NCI-H187 (cell line): ENCODE measurements around the gene FGF11.
"Not testable (repeated sequence)": the region's sequence is repeated elsewhere in the genome, so short reads cannot be mapped to it uniquely, and the experiment has no call there.

ENCODE experiments used
- DNase-seq, 2 experiments: peaks; one replicate each; lab custom pipeline; 2025; lab: John Stamatoyannopoulos, UW

The FGF11 gene

GRCh38 chr17:7480089-7480384 lies 40.7 kb downstream of the FGF11 start:
- no peak for DNase-seq

GRCh38 chr17:7481275-7481674 lies 42.0 kb downstream of the FGF11 start, which contains the start of gene SLC35G6:
Gene SLC35G6, plus strand, starts transcription at chr17:7481446. Its CDS starts 71 bp downstream, at chr17:7481517.
- not testable (repeated sequence) for DNase-seq

GRCh38 chr17:7481842-7482741 lies 42.8 kb downstream of the FGF11 start:
- not testable (repeated sequence) for DNase-seq

GRCh38 chr17:7482742-7483088 lies 43.4 kb downstream of the FGF11 start:
- DNase-seq = not testable (repeated sequence)

GRCh38 chr17:7483255-7484066 lies 44.1 kb downstream of the FGF11 start:
- DNase-seq = peak; percentile 67 to 90

GRCh38 chr17:7484067-7484918 lies 45.0 kb downstream of the FGF11 start, which contains the start of gene POLR2A:
Gene POLR2A, plus strand, starts transcription at chr17:7484366.
- peak; percentile 76 to 91 for DNase-seq

GRCh38 chr17:7484919-7485377 lies 45.6 kb downstream of the FGF11 start:
- DNase-seq = no peak

- no peak for DNase-seq
Observed at GRCh38 chr17:7486181-7486580, 46.9 kb downstream of the FGF11 start.

- DNase-seq = no peak
Observed at GRCh38 chr17:7490144-7490543, 50.8 kb downstream of the FGF11 start.

GRCh38 chr17:7491583-7491982 lies 52.3 kb downstream of the FGF11 start:
- no peak for DNase-seq

GRCh38 chr17:7493941-7494340 lies 54.6 kb downstream of the FGF11 start:
- DNase-seq = no peak
